Neural progenitor cell (in vitro differentiated cells): ENCODE data around the gene NPPB. TPM values are rescaled to one million over a fixed set of nuclear protein-coding genes. Genes with fewer than 3 reads are reported as not detected.
"Not testable (repeated sequence)": the region's sequence is repeated elsewhere in the genome, so short reads cannot be mapped to it uniquely, and the experiment has no call there.

ENCODE experiments used
- DNase-seq: peaks from one replicate; pipeline ENCODE4 v3.0.0-alpha.2; 2016; ENCODE audit warnings: low spot score
- H2AFZ ChIP-seq: fragments of 200-600 bp; sonication (generic); replicated peaks from 2 replicates; pipeline ENCODE4 v1.6.1; 2016; ENCODE audit warnings: antibody characterized with exemption
- H3F3A ChIP-seq: fragments of 200-600 bp; sonication (generic); 2 replicates; pipeline ENCODE4 v1.6.1; 2016; ENCODE audit warnings: antibody characterized with exemption, low read depth
- H3K27ac ChIP-seq: fragments of 200-600 bp; sonication (generic); 2 replicates; pipeline ENCODE4 v1.5.1; 2016; ENCODE audit warnings: mild to moderate bottlenecking
- H3K27me3 ChIP-seq: fragments of 200-600 bp; sonication (generic); 2 replicates; pipeline ENCODE4 v1.6.1; 2016; ENCODE audit warnings: mild to moderate bottlenecking, moderate library complexity
- H3K36me3 ChIP-seq: fragments of 200-600 bp; sonication (generic); 2 replicates; pipeline ENCODE4 v1.5.1; 2016
- H3K4me1 ChIP-seq: fragments of 200-600 bp; sonication (generic); 2 replicates; pipeline ENCODE4 v1.6.1; 2016; ENCODE audit warnings: mixed run types
- H3K4me2 ChIP-seq: fragments of 200-600 bp; sonication (generic); 2 replicates; pipeline ENCODE4 v1.6.1; 2016
- H3K4me3 ChIP-seq: fragments of 200-600 bp; sonication (generic); 2 replicates; pipeline ENCODE4 v1.5.1; 2016
- H3K79me2 ChIP-seq: fragments of 200-600 bp; sonication (generic); 2 replicates; pipeline ENCODE4 v1.6.1; 2016; ENCODE audit warnings: low read depth
- H3K9ac ChIP-seq: fragments of 200-600 bp; sonication (generic); 2 replicates; pipeline ENCODE4 v1.6.1; 2016
- H3K9me3 ChIP-seq: fragments of 200-600 bp; sonication (generic); 2 replicates; pipeline ENCODE4 v1.5.1; 2016; ENCODE audit warnings: low read depth
- H4K20me1 ChIP-seq: fragments of 200-600 bp; sonication (generic); 2 replicates; pipeline ENCODE4 v1.6.1; 2016; ENCODE audit warnings: low read depth
- H3K27ac Mint-ChIP-seq: 3 replicates; pipeline ENCODE4 v1.8.0; 2021; ENCODE audit warnings: mixed read lengths
- H3K27me3 Mint-ChIP-seq: 2 replicates; pipeline ENCODE4 v1.8.0; 2022; ENCODE audit warnings: low read depth, mild to moderate bottlenecking, inconsistent platforms, moderate library complexity, mixed read lengths; ENCODE audit not compliant: insufficient read depth
- H3K36me3 Mint-ChIP-seq: 3 replicates; pipeline ENCODE4 v1.8.0; 2021; ENCODE audit warnings: mixed read lengths
- H3K4me1 Mint-ChIP-seq: 3 replicates; pipeline ENCODE4 v1.8.0; 2021; ENCODE audit warnings: mixed read lengths
- H3K4me3 Mint-ChIP-seq: 3 replicates; pipeline ENCODE4 v1.8.0; 2021; ENCODE audit warnings: mild to moderate bottlenecking, moderate library complexity, mixed read lengths
- H3K9me3 Mint-ChIP-seq: 3 replicates; pipeline ENCODE4 v1.8.0; 2020; ENCODE audit warnings: mixed read lengths
- EZH2 ChIP-seq: fragments of 200-600 bp; sonication (generic); IDR thresholded peaks from 2 replicates; pipeline ENCODE4 v1.6.1; 2017; ENCODE audit warnings: antibody characterized with exemption, mild to moderate bottlenecking, moderate library complexity
- EZH2phosphoT487 ChIP-seq: fragments of 200-600 bp; sonication (generic); IDR thresholded peaks from 2 replicates; pipeline ENCODE4 v1.6.1; 2017; ENCODE audit warnings: antibody characterized with exemption
- total RNA-seq: library from RNA; depleted of rRNA; stranded (reverse); fragments of >200 nt; gene quantifications from 2 replicates; pipeline ENCODE4 v1.2.3, GENCODE V29; 2015; ENCODE audit warnings: low replicate concordance
- TF ChIP-seq, protein P1 (sequence below): fragments of 200-600 bp; sonication (generic); IDR thresholded peaks from 2 replicates; pipeline ENCODE4 v1.5.1; 2017; ENCODE audit warnings: antibody characterized with exemption, mild to moderate bottlenecking

Gene NPPB
- total RNA-seq, 1 donor from 2014 or later: not detected

DNA sequence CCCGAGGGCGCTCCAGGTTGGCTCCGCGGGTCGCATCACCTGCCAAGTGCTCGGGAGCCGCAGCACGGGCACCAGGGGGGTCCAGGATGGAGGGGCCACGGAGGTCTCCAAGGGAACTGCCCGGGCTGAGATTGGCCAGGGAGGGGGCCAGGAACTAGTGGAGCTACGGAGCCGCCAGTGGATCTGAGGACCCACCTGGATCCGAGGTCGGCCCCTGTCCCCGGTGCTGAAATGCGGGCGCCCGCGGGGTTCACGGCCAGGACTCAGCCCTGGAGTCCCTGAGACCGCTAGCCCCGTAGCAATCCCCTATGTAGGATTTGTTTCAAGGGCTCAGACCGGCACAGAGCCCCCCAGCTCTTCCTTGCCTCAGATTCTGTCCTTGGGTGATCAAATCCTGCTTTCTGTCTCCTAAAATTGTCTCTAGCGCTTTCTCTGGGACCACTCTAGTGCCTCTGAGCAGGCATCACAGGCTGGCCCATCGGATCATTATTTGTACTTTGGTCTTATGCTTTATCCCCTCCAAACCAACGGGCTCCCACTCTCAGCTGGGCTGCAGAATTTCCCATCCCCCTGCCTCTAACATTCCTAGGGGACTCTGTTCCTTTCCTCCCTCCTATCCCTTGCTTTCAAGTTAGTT lies 40.2 kb upstream of the NPPB start:
- TF ChIP-seq, protein P1, sequence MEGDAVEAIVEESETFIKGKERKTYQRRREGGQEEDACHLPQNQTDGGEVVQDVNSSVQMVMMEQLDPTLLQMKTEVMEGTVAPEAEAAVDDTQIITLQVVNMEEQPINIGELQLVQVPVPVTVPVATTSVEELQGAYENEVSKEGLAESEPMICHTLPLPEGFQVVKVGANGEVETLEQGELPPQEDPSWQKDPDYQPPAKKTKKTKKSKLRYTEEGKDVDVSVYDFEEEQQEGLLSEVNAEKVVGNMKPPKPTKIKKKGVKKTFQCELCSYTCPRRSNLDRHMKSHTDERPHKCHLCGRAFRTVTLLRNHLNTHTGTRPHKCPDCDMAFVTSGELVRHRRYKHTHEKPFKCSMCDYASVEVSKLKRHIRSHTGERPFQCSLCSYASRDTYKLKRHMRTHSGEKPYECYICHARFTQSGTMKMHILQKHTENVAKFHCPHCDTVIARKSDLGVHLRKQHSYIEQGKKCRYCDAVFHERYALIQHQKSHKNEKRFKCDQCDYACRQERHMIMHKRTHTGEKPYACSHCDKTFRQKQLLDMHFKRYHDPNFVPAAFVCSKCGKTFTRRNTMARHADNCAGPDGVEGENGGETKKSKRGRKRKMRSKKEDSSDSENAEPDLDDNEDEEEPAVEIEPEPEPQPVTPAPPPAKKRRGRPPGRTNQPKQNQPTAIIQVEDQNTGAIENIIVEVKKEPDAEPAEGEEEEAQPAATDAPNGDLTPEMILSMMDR: no peak
- TF ChIP-seq EZH2: no peak
- TF ChIP-seq EZH2phosphoT487: no peak
- Mint-ChIP-seq H3K27me3 (peaks cover 17% of the 10 kb centered on the region), H3K27ac (no peak overlapping the region), H3K4me1 (no peaks in the 10 kb centered on the region), H3K36me3 (no peaks in the 10 kb centered on the region), H3K9me3 (no peaks in the 10 kb centered on the region), H3K4me3 (no peak overlapping the region)
- Histone ChIP-seq H3K4me2 (no peak overlapping the region), H3K79me2 (no peaks in the 10 kb centered on the region), H3F3A (no peaks in the 10 kb centered on the region), H4K20me1 (peaks cover 9% of the 10 kb centered on the region), H3K27ac (no peak overlapping the region), H2AFZ (no peak overlapping the region), H3K4me1 (no peaks in the 10 kb centered on the region), H3K36me3 (no peaks in the 10 kb centered on the region), H3K9me3 (no peaks in the 10 kb centered on the region), H3K4me3 (no peak overlapping the region), H3K27me3 (peaks cover 19% of the 10 kb centered on the region), H3K9ac (no peak overlapping the region)
- DNase-seq: peak; percentile 70

DNA sequence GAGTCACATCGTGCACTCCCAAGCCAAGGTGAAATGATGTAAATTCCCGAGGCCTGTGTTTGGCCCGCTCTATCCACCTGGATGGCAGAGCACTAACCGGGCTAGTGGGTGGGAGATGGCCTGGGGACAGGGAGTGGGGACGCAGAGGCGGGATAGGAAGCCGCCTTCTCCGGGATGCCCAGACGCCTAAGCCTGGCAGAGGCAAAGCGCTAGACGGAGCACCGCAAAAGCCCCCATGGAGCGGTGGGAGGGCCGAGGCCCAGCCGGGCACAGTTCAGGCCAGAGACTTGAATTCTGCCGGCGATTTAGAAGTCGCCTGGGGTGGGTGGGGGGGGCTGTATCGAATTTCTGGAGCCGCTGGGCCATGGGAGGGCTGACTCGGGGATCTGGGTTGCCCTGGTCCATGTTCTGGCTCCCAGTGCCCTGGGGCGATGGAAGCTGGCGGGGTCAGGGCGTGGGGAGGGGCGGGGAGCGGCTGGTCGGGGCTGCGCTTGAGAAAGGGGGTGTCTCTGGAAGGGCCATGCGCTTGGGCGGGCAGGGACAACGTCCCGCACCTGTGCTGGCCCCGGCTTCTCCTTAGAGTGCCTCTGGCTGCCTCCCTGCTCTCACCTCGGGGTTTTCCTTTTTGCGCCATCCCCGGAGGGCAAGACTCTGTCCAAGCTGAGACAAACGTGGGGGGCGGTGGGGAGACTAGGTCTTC lies 39.5 kb upstream of the NPPB start:
- no peaks in the 10 kb centered on the region for H3K36me3 ChIP-seq
- Mint-ChIP-seq H3K36me3 (no peaks in the 10 kb centered on the region), H3K9me3 (no peaks in the 10 kb centered on the region), H3K27ac (no peak overlapping the region), H3K4me1 (no peaks in the 10 kb centered on the region), H3K27me3 (peaks cover 17% of the 10 kb centered on the region), H3K4me3 (no peak overlapping the region)
- no peaks in the 10 kb centered on the region for H3K79me2 ChIP-seq
- no peak for TF ChIP-seq EZH2
- TF ChIP-seq, protein P1: no peak
- peaks cover 19% of the 10 kb centered on the region for H3K27me3 ChIP-seq
- no peaks in the 10 kb centered on the region for H3F3A ChIP-seq
- H2AFZ ChIP-seq: no peak overlapping the region
- no peak overlapping the region for H3K9ac ChIP-seq
- H3K9me3 ChIP-seq: no peaks in the 10 kb centered on the region
- H3K27ac ChIP-seq: no peak overlapping the region
- no peaks in the 10 kb centered on the region for H3K4me1 ChIP-seq
- no peak for DNase-seq
- H4K20me1 ChIP-seq: peaks cover 9% of the 10 kb centered on the region
- no peak overlapping the region for H3K4me3 ChIP-seq
- H3K4me2 ChIP-seq: no peak overlapping the region

DNA sequence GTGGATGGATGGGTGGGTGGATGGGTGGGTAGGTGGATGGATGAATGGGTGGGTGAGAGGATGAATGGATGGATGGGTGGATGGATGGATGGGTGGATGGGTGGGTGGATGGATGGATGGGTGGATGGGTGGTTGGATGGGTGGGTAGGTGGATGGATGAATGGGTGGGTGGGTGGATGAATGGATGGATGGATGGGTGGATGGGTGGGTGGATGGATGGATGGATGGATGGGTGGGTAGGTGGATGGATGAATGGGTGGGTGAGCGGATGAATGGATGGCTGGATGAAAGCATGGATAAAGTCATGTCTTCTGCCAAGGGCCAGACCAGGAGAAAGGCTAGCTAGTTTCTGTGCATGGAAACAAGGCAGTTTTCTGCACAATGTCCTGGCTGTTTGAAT lies 35.8 kb upstream of the NPPB start:
- not testable (repeated sequence) for H3K36me3 ChIP-seq, H3K27ac Mint-ChIP-seq, H3K36me3 Mint-ChIP-seq, H3F3A ChIP-seq, H2AFZ ChIP-seq, DNase-seq, H3K9me3 Mint-ChIP-seq, H3K27me3 Mint-ChIP-seq, H3K9me3 ChIP-seq, H3K4me1 Mint-ChIP-seq, H3K9ac ChIP-seq, H3K4me1 ChIP-seq, H3K79me2 ChIP-seq, H3K4me3 ChIP-seq, H4K20me1 ChIP-seq, H3K27ac ChIP-seq, H3K4me2 ChIP-seq, H3K4me3 Mint-ChIP-seq
- peaks cover 16% of the 10 kb centered on the region for H3K27me3 ChIP-seq

DNA sequence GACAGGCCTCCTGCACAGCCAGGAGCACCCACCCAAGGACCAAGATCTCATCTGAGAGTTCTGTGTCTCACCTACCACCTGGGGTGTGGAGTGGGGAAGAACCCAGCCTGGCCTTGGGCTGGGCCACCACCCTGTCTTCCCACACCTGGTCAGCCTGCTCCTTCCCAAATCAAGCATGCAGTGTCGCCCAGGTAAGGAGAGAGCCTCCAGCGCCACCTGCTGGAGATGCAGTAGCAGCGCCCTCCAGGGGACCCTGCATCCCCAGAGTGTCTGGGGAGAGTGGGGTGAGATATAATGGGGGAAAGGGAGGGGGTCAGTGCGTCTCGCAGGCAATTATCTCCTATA lies 35.1 kb upstream of the NPPB start:
- Mint-ChIP-seq H3K36me3 (no peaks in the 10 kb centered on the region), H3K27ac (no peak overlapping the region), H3K9me3 (no peaks in the 10 kb centered on the region), H3K4me1 (no peaks in the 10 kb centered on the region), H3K4me3 (no peak overlapping the region), H3K27me3 (peaks cover 5% of the 10 kb centered on the region)
- Histone ChIP-seq H3K36me3 (no peaks in the 10 kb centered on the region), H3K27ac (no peak overlapping the region), H3K4me3 (no peak overlapping the region), H3F3A (no peaks in the 10 kb centered on the region), H2AFZ (no peak overlapping the region), H4K20me1 (peaks cover 3% of the 10 kb centered on the region), H3K4me2 (no peak overlapping the region), H3K27me3 (peaks cover 10% of the 10 kb centered on the region), H3K79me2 (no peaks in the 10 kb centered on the region), H3K9ac (no peak overlapping the region), H3K4me1 (no peaks in the 10 kb centered on the region), H3K9me3 (no peaks in the 10 kb centered on the region)
- DNase-seq: peak; percentile 77
- TF ChIP-seq EZH2phosphoT487: no peak
- TF ChIP-seq, protein P1: peak; percentile 92
